ENCODE measurements around the gene KRTAP5-7. TPM values are rescaled to one million over a fixed set of nuclear protein-coding genes. Genes with fewer than 3 reads are reported as not detected.

KRTAP5-7 gene
- total and polyA plus RNA-seq, 2 of the 13 experiments (the other 11 are each of a cell fraction or from before 2014, with no cell fraction given), result 0.54 TPM; not detected in 1

DNA sequence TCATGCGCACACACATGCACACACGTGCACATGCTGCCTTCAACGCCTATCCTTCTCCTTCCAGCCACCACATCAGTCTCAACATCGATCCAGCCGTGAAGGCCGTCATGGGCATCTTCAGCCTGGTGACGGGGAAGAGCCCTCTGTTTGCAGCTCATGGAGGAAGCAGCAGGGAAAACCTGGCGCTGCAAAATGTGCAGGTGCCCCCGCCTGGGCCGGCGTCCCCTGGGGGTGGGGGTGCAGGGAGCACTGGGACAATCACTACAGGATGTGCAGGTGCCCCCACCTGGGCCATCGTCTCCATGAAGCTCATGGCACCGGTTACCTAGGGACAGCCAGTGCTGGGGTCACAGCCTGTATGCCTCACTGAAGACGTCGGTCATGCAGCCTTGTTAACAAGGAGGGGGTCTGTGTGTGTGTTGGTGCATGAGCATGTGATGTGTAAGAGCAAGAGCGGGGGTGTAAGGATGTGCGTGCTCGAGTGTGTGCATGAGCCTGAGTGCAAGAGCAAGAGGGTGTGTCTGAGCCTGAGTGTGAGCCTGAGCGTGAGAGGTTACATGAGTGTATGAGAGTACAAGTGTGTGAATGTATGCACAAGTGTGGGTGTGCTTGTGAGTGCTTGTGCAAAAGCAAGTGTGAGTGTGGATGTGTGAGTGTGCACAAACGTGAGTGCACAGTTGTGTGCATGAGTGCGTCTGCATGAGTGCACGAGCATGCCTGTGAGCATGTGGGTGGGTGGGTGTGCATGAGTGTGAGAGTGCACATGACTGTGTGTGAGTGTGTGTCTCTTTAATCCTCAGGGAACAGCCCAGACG lies 42.6 kb upstream of the KRTAP5-7 start:
- Histone ChIP-seq H3K36me3 (replicated peaks in 1 of 2; ENCODE audit: control insufficient read depth in 1 of 2, insufficient read depth in 2 of 2, low read length in 2 of 2) (peaks cover 16 to 43% of the 10 kb centered on the region in 2 experiments), H4K20me1 (ENCODE audit: insufficient read depth, low read length) (no peaks in the 10 kb centered on the region), H3K4me2 (ENCODE audit: low read depth, low read length) (no peak overlapping the region), H3K4me1 (ENCODE audit: insufficient read depth, low read length) (peaks cover 8% of the 10 kb centered on the region; the same call in 1 of the 2 replicates), H3K27me3 (ENCODE audit: control insufficient read depth in 1 of 2, insufficient read depth in 2 of 2, low read length in 2 of 2) (no peaks in the 10 kb centered on the region), H3K27ac (ENCODE audit: extremely low read length, insufficient read depth, low read length) (no peak overlapping the region), H2AFZ (ENCODE audit: low read length) (no peak overlapping the region), H3K4me3 (replicated peaks in 1 of 3; ENCODE audit: insufficient read depth in 1 of 3, low read depth in 2 of 3, low read length in 3 of 3) (no peak overlapping the region), H3K79me2 (ENCODE audit: insufficient read depth, low read length) (no peaks in the 10 kb centered on the region), H3K9ac (ENCODE audit: insufficient read depth, low read depth, low read length) (no peak overlapping the region), H3K9me3 (ENCODE audit: low read length) (no peaks in the 10 kb centered on the region)
- in situ Hi-C loops (cut with HindIII; ENCODE audit: extremely low pct_ligation_motif_present, low pct_unique_long_range_greater_than_20kb) (no loop called here), intact Hi-C loops (cut with micrococcal nuclease; ENCODE audit: unreplicated experiment) (no loop called here)
- POLR2A ChIA-PET, result no interaction called here
- CTCF ChIA-PET (ENCODE audit: low intra/inter-chr PET ratio, low total read pairs), result no interaction called here
- WGBS (ENCODE audit: low lambda C conversion rate), result 96% methylated on average over 21 of the region's 23 CpGs
- BruUV-seq (replicated peaks), result no TSS peak
- FAIRE-seq, result no peak
- no peak for ATAC-seq
- DNase-seq (ENCODE audit: low spot score), result no peak
- TF ChIP-seq SNAI1 (CRISPR knock-in tag; IDR thresholded peaks at IDR 0.05; ENCODE audit: borderline replicate concordance) (no peak), SETDB1 (CRISPR knock-in tag; IDR thresholded peaks at IDR 0.05; ENCODE audit: borderline replicate concordance) (no peak), ZNF263 (CRISPR knock-in tag; IDR thresholded peaks at IDR 0.05) (no peak), DBP (CRISPR knock-in tag; IDR thresholded peaks at IDR 0.05; ENCODE audit: not compliant biosample characterization) (no peak), KLF11 (CRISPR knock-in tag; IDR thresholded peaks at IDR 0.05) (no peak), ZNF329 (CRISPR knock-in tag; IDR thresholded peaks at IDR 0.05; ENCODE audit: low read depth) (no peak), KDM3A (CRISPR knock-in tag; IDR thresholded peaks at IDR 0.05; ENCODE audit: low read depth) (no peak), SYNCRIP (IDR thresholded peaks at IDR 0.05; ENCODE audit: insufficient read depth, low read depth, low read length) (no peak), BATF2 (CRISPR knock-in tag; IDR thresholded peaks at IDR 0.05) (no peak), ZNF841 (CRISPR knock-in tag; IDR thresholded peaks at IDR 0.05; ENCODE audit: borderline replicate concordance) (no peak), MED8 (CRISPR knock-in tag; IDR thresholded peaks at IDR 0.05; ENCODE audit: insufficient replicate concordance) (no peak), NFIB (CRISPR knock-in tag; IDR thresholded peaks at IDR 0.05; ENCODE audit: borderline replicate concordance) (no peak), KDM5A (IDR thresholded peaks at IDR 0.05; ENCODE audit: borderline replicate concordance, low read length) (no peak), BCLAF1 (IDR thresholded peaks at IDR 0.05) (no peak), AGO1 (IDR thresholded peaks at IDR 0.05; ENCODE audit: low read depth, low read length, poor library complexity, severe bottlenecking) (no peak)
- TF ChIP-seq, protein P1, sequence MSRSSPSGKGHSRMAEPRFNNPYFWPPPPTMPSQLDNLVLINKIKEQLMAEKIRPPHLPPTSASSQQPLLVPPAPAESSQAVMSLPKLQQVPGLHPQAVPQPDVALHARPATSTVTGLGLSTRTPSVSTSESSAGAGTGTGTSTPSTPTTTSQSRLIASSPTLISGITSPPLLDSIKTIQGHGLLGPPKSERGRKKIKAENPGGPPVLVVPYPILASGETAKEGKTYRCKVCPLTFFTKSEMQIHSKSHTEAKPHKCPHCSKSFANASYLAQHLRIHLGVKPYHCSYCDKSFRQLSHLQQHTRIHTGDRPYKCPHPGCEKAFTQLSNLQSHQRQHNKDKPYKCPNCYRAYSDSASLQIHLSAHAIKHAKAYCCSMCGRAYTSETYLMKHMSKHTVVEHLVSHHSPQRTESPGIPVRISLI (CRISPR knock-in tag; IDR thresholded peaks at IDR 0.05; ENCODE audit: borderline replicate concordance), result no peak
- TF ChIP-seq, protein P2, sequence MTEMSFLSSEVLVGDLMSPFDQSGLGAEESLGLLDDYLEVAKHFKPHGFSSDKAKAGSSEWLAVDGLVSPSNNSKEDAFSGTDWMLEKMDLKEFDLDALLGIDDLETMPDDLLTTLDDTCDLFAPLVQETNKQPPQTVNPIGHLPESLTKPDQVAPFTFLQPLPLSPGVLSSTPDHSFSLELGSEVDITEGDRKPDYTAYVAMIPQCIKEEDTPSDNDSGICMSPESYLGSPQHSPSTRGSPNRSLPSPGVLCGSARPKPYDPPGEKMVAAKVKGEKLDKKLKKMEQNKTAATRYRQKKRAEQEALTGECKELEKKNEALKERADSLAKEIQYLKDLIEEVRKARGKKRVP (CRISPR knock-in tag; IDR thresholded peaks at IDR 0.05), result no peak
